Prostate gland (tissue), 2 donors: ENCODE measurements around the gene SLC43A2.

Experiments
- POLR2A ChIP-seq: fragments of 450-650 bp; IDR thresholded peaks from one replicate; pipeline ENCODE4 v1.6.1; 2016; ENCODE audit warnings: antibody characterized with exemption, mild to moderate bottlenecking
- POLR2AphosphoS5 ChIP-seq: sonication (generic); formaldehyde crosslinking; IDR thresholded peaks from one replicate; pipeline ENCODE4 v1.6.1; 2017; ENCODE audit warnings: antibody characterized with exemption
- TF ChIP-seq, protein P1 (sequence below), 4 experiments: fragments of 200-600 bp in 2 of 4; fragments of 450-650 bp in 2 of 4; sonication (generic) in 2 of 4; IDR thresholded peaks; 1 replicate in 3 of 4; 2 replicates in 1 of 4; pipeline ENCODE4 v1.5.1; 2016 to 2019; ENCODE audit warnings: antibody characterized with exemption in 4 of 4, mild to moderate bottlenecking in 2 of 4, moderate library complexity in 2 of 4

DNA sequence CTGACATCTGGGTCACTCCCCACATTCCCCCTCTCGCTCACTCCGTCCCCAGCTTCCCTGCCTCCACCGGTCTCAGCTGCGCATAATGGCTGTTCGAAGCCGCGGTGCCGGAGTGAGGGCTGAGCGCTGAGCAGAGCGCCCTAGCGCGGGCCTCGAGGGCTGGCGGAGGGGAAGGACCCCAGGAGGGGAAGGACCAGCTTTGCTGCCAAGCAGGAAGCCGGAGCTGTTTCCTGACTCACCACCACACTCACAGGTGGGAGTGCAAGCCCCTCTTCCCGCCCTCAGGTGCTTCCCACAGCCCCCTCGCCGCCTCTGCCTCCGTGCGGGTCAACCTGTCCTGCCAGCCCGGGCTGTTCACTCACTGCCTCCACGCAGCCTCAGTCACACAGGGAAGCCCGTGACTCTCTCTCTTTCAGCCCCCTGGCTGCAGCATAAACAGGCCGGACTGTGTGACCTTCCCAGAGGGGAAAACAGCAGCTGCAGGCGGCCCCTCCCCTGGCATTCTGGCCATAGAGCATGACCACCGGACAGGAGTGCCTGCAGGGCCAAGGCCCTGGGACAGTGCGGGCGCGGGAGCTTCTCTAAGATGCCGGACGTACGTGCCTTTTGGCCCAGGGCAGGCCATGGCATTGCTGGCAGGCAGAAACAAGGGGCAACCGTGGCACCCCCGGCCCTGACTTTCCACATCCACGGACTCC is 23.7 kb downstream of the SLC43A2 start:
- TF ChIP-seq POLR2A: no peak
- TF ChIP-seq, protein P1, sequence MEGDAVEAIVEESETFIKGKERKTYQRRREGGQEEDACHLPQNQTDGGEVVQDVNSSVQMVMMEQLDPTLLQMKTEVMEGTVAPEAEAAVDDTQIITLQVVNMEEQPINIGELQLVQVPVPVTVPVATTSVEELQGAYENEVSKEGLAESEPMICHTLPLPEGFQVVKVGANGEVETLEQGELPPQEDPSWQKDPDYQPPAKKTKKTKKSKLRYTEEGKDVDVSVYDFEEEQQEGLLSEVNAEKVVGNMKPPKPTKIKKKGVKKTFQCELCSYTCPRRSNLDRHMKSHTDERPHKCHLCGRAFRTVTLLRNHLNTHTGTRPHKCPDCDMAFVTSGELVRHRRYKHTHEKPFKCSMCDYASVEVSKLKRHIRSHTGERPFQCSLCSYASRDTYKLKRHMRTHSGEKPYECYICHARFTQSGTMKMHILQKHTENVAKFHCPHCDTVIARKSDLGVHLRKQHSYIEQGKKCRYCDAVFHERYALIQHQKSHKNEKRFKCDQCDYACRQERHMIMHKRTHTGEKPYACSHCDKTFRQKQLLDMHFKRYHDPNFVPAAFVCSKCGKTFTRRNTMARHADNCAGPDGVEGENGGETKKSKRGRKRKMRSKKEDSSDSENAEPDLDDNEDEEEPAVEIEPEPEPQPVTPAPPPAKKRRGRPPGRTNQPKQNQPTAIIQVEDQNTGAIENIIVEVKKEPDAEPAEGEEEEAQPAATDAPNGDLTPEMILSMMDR (IDR thresholded peaks at IDR 0.05): no peak
- no peak for TF ChIP-seq POLR2AphosphoS5
